Ovary (tissue), 9 donors: ENCODE results near the gene MASP2. TPM values are rescaled to one million over a fixed set of nuclear protein-coding genes. Genes with fewer than 3 reads are reported as not detected.

Experiments
- DNase-seq, 5 donors: peaks; one replicate each; pipeline ENCODE4 v3.0.0-alpha.2; 2019 to 2020
- H3K27ac ChIP-seq, 2 donors: fragments of 200-600 bp; one replicate each; pipeline versions ENCODE4 v1.5.1 to v1.8.0; 2019 to 2022
- H3K27me3 ChIP-seq: fragments of 200-600 bp; one replicate; pipeline ENCODE4 v1.8.0; 2022
- H3K36me3 ChIP-seq: fragments of 200-600 bp; sonication (generic); one replicate; pipeline ENCODE4 v1.5.1; 2019
- H3K4me1 ChIP-seq: one replicate; pipeline ENCODE4 v1.8.1; 2013; ENCODE audit warnings: mild to moderate bottlenecking, moderate library complexity; ENCODE audit not compliant: insufficient read depth
- H3K4me3 ChIP-seq: fragments of 200-600 bp; sonication (generic); one replicate; pipeline ENCODE4 v1.5.1; 2017
- H3K9me3 ChIP-seq, 2 donors: fragments of 200-600 bp in 1 of 2; sonication (generic) in 1 of 2; one replicate each; pipeline versions ENCODE4 v1.5.1 to v1.8.1; 2013 to 2019; ENCODE audit warnings: mild to moderate bottlenecking in 1 of 2, moderate library complexity in 1 of 2
- CTCF ChIP-seq, 3 donors: fragments of 450-650 bp in 2 of 3; fragments of 200-600 bp in 1 of 3; IDR thresholded peaks; one replicate each; pipeline versions ENCODE4 v1.5.1 to v1.8.0; 2016 to 2022; ENCODE audit warnings: antibody characterized with exemption in 3 of 3, mild to moderate bottlenecking in 1 of 3
- EP300 ChIP-seq: sonication (generic); formaldehyde crosslinking; IDR thresholded peaks from one replicate; pipeline ENCODE4 v1.6.1; 2017; ENCODE audit warnings: antibody characterized with exemption
- POLR2A ChIP-seq: fragments of 450-650 bp; IDR thresholded peaks from one replicate; pipeline ENCODE4 v1.6.1; 2017; ENCODE audit warnings: antibody characterized with exemption, mild to moderate bottlenecking, moderate library complexity
- WGBS, 3 donors: extraction: QIAGEN DNeasy Blood & Tissue Kit in 1 of 3; methylation state at CpG; one replicate each; pipeline versions ENCODE4 v1.1.5 to v1.1.7; 2013 to 2017; 5-methylcytosine and 5-hydroxymethylcytosine counted together
- intact Hi-C, 4 donors: fragments of 100-400 bp; cut with DNase I; formaldehyde crosslinking; loops; one replicate each; pipeline versions ENCODE4 v1.11.0 to v1.15.1; 2022 to 2023
- polyA plus RNA-seq, 2 donors: library from polyadenylated mRNA; stranded (reverse); fragments of 200-250 nt in 1 of 2; fragments of 350-450 nt in 1 of 2; fragmentation: Illumina TruSeq in 1 of 2; extraction: RNeasy Lipid Tissue Mini Kit (QIAGEN cat#74804) in 1 of 2; gene quantifications; one replicate each; pipeline ENCODE4 v1.2.3, GENCODE V29; 2013 to 2014
- total RNA-seq, 7 donors: library from RNA; depleted of rRNA in 2 of 7; stranded (reverse); fragments of >200 nt in 2 of 7; fragmentation: NEBNext Ultra II Directional in 3 of 7; extraction: Animal tissue kit (Norgen Biotek cat#: 25700) in 3 of 7; gene quantifications; one replicate each; pipeline versions ENCODE4 v1.1.0 to v1.2.4, GENCODE V29; 2016 to 2023
- donor health status: DM: no; HTN: no; CAD: no; lungs with moderate emphysema.
- donor health status: DM: no; HTN: no; CAD: no.
- donor health status: Bipolar disorder and iron deficiency.
- donor health status: DM: yes; HTN: yes; CAD: no.
- donor health status: DM: no; HTN: no; CAD: no.
- donor health status: DM: yes; HTN: yes; CAD: no.

The MASP2 gene
- total and polyA plus RNA-seq, 9 donors, result 0.08 to 0.10 TPM; not detected in 7

- intact Hi-C loops, result no loop called here
- H3K27ac ChIP-seq, result no peak overlapping the region
- WGBS, 3 donors, result 77 to 86% (median 81%) methylated on average over 10 of the region's 10 CpGs
- no peaks in the 10 kb centered on the region for H3K36me3 ChIP-seq
- no peaks in the 10 kb centered on the region for H3K4me1 ChIP-seq
- DNase-seq, result no peak
- no peak overlapping the region for H3K4me3 ChIP-seq
- H3K9me3 ChIP-seq, result no peaks in the 10 kb centered on the region
- no peaks in the 10 kb centered on the region for H3K27me3 ChIP-seq
- no peak for TF ChIP-seq EP300
- no peak for TF ChIP-seq CTCF (IDR thresholded peaks at IDR 0.05)
- TF ChIP-seq POLR2A, result no peak
These were observed 15.3 kb downstream of the MASP2 start for GRCh38 chr1:11031624-11032262.

- no peaks in the 10 kb centered on the region for H3K4me1 ChIP-seq
- WGBS, 3 donors, result 68 to 76% (median 75%) methylated on average over 9 of the region's 9 CpGs
- TF ChIP-seq POLR2A, result no peak
- TF ChIP-seq CTCF (IDR thresholded peaks at IDR 0.05), result no peak
- no peak for TF ChIP-seq EP300
- intact Hi-C loops, result no loop called here
- H3K36me3 ChIP-seq, result no peaks in the 10 kb centered on the region
- no peaks in the 10 kb centered on the region for H3K27me3 ChIP-seq
- H3K27ac ChIP-seq, result no peak overlapping the region
- no peak overlapping the region for H3K4me3 ChIP-seq
- DNase-seq, result no peak
- no peaks in the 10 kb centered on the region for H3K9me3 ChIP-seq
These were observed 16.2 kb downstream of the MASP2 start for GRCh38 chr1:11030865-11031264.

- WGBS, 3 donors, result 89 to 93% (median 92%) methylated on average over 3 of the region's 3 CpGs
- Histone ChIP-seq H3K27me3 (no peaks in the 10 kb centered on the region), H3K9me3 (no peaks in the 10 kb centered on the region), H3K27ac (no peak overlapping the region), H3K36me3 (no peaks in the 10 kb centered on the region), H3K4me1 (no peaks in the 10 kb centered on the region), H3K4me3 (no peak overlapping the region)
- DNase-seq, result no peak
- intact Hi-C loops, result no loop called here
- TF ChIP-seq EP300 (no peak), CTCF (IDR thresholded peaks at IDR 0.05) (no peak)
These were observed 19.0 kb downstream of the MASP2 start for GRCh38 chr1:11028018-11028417.

GRCh38 chr1:11027316-11027715 is 19.7 kb downstream of the MASP2 start:
- WGBS, 3 donors, result 66 to 79% (median 68%) methylated on average over 6 of the region's 6 CpGs
- DNase-seq, result no peak
- H3K36me3 ChIP-seq, result no peaks in the 10 kb centered on the region
- TF ChIP-seq EP300 (no peak), POLR2A (no peak), CTCF (IDR thresholded peaks at IDR 0.05) (no peak)
- H3K27ac ChIP-seq, result no peak overlapping the region
- no peaks in the 10 kb centered on the region for H3K4me1 ChIP-seq
- H3K9me3 ChIP-seq, result no peaks in the 10 kb centered on the region
- H3K4me3 ChIP-seq, result no peak overlapping the region
- intact Hi-C loops, result no loop called here
- no peaks in the 10 kb centered on the region for H3K27me3 ChIP-seq
